ENCODE results near the gene HNRNPC.
"Not testable (repeated sequence)": the region's sequence is repeated elsewhere in the genome, so short reads cannot be mapped to it uniquely, and the experiment has no call there.

Gene HNRNPC

DNA sequence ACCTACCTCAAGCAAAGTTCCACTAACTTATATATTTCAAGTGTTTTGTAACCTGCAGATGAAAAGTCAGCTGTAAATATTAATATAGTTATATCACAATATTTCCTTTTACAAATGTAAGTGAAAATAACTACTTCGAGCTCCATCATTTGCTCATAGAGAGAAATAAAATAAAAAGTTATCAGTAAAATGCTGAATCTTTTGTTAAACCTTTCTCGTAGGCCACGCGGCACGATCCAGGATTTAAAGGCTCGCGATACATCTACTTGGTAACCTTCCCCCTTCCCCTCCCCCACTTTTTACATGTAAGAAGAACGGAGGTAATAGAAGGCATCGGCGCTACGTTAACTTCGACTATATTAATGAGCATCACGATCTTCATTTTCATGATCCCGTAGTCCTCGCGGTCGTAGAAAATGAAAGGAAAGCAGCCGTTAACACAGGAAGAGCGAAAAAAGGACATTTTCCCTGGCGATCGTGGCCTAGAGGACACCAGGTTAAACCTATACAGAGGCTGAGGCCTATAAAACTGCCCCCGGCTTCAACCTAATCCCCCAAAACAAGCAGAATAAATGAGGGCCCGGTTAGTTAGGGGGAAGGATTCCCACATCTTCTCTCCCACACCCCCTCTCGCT lies 508 bp downstream of the HNRNPC start:
- DNase-seq (ENCODE audit: low read depth), result peak; percentile 75

DNA sequence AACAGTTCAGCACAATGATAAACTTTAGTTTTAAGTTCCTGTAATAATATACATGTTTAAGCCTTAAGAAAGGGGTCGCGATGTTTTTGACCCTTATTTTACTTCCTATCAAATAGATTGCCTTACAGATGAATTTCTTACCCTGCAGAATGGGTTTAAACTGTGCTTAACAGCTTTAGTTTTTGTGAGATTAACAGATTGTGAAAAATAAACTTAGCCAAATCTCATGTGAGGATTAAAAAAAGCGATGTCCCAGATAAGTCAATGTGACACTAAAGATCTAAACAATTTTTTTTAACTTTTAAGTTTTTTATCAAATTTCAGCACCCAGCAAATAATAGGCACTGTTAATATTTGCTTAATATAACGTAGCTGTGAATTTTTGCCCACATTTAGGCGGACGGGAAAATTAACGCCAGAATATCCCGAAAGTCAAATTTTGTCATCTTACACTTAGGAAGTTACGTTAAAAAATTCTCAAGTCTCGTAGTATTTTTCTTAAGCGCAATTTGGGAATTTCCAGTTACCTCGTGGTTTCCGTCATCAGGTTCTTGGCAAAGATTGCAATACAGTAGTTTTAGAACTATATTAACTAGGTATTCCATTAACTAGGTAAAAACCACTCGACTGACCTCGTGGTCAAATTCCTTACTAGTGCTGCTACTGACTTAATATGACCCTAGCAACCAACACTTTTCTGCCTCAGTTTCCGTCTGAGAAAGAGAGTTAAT lies 1.2 kb downstream of the HNRNPC start:
- peak; percentile 38 for DNase-seq (ENCODE audit: low read depth)

DNA sequence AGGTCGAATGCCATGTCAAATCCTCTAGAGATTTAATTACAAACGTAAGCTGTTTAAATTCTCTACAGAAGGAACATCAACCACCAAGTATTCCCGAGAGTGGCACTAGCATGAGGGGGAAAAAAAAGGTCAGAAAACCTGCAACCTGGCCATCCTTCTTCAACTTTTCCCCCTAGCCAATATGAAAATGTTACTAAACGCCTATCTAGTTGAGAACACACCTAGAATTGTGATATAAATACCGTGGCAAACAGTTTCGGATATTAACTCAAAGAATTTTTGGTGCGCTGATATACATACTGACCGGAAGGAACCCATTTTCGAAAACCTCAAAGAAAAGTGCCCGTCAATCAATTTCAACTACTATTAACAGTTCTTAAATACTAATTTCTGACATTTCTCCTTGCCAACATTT lies 1.8 kb downstream of the HNRNPC start:
- DNase-seq (ENCODE audit: low read depth), result peak; percentile 11

DNA sequence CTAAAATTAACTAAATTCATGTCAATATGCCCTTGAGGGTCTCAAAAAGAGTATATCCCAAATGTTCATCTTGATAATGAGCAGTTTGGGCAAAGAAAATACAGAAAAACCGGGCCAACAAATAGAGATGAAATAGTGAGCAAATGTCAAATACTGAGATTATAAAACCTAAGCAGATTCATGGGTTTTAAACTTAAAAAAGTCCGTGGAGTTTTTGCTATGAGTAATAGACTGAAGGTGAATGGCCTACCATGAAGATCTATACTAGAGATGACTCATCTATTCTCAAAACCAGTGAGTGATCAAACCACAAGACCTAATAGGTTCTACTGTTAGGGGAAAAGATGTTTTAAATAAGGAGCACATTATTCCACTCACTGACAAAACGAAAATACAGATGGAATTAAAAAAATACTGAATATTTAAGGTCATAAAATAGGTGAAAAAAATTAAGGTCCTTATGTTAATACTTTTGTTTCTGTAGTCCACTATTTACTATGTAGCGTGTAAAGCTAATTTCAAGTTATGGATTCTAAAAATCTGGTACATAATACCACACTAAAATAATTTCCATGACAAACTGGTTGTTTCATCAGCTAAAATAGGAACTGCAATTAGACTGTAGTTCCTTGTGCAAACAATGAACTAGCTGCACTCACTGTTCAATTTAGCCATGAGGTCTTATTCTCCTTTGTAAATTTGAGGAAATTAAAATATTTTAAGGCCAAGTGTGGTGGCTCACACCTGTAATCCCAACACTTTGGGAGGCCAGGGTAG lies 5.0 kb downstream of the HNRNPC start:
- peak; percentile 61 for DNase-seq (ENCODE audit: low read depth)

DNA sequence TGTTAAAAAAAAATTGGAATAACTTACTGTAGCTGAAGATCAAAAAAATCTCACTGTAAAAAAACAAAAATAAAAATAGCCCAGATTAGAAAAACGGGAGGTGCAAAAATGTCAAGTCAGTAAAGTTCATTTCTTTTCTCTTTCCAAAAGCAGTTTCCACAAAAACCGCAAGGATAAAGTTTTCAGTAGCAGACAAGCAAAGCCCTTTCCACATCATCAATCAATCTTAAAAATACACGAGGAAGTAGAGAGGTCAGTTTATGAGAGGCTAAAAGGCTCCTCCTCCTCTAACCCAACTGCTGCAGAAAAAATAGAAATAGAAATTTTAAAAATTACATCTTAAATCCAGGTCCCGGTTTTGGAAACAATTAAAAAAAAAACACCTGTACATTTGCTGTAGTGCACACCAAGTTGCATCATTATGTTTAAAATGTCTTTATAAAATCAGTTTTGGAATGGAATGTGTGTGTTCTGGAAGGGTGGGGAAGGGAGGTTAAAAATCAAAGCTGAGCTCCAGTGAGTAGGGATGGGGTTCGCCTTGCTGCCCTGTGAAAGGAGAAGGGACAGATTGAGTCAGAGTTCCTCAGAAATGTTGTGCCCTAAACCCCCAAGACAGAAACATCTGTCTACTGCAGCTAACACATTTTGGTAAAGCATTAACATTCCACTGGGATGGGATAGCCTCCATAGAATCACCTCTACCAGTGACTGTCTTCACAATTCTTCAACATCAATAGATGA lies 5.8 kb downstream of the HNRNPC start:
- DNase-seq (ENCODE audit: low read depth), result peak; percentile 83

DNA sequence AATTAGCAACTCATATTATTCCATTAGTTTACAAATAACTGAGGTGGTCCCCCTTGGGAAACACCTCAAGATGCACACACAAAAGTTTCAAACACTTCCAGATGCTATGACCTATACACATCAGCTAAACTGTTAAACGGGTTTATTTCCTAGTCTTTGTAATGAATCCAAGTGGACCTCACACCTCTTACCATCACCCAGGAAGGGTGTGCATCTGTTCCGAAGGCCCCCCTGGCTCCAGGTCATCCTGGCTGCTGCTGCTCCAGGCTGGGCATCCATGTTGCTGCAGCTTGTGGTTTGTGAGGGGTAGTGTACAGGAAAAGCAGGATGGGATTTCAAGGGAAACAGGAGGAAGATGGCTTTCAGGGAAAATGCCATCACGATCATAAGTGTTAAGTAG lies 6.8 kb downstream of the HNRNPC start:
- no peak for DNase-seq (ENCODE audit: low read depth)

DNA sequence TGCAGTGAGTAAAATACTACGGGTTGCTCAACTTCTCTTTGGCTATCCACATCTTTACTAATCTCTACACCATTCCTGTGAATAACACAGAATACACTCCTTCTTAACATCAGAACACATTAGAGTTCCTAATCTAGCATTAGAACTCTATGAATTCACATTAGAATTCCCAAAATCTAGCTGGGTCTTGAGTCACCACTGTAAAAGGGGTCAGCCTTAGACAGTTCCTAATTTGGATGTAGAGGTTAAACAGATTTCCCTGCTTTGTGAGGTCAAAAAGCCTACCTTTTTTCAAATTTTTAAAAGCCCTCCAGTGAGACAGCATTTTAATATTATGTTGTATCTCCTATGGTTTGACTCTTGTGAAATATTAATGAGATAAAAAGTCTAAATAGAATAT lies 7.4 kb downstream of the HNRNPC start:
- no peak for DNase-seq (ENCODE audit: low read depth)

DNA sequence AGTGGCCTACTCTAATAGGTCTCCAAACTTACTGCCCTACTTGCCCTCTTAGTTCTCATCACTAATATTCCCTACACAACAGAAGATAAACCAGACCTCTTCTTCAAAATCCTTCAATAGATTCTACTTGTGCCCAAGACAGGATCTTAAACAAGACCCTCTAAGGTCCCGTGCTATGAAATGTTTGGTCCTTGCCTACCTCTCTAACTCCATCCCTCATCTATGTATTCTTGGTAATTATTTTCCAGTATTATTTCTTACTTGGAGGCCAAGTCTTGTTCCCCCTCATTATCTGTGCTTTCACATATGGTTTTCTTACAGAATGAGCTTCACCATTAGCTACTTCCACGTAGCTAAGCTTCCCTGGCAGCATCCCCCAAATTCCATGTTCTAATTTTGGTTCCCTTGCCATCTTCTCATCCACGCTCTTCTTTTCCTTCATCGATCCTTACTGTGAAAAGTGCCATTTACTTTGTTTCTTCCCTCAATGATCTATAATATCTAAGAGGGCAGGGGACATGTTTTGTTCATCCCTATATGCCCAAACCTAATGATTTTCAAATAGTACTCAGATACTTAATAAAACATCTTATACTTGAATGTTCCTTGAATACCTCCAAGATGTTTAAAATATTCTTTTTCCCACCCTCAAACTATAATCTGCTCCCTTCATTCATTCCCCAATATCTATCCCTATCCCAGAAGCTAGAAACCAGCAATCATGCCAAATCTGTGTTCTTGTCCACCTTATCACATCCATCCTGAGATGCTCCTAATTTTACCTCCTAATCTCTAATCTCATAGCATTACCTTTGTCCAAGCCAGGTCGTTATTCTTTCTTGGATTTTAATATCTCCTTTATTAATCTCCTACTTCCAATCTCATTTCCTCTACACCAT lies 10.1 kb downstream of the HNRNPC start:
- no peak for DNase-seq (ENCODE audit: low read depth)

DNA sequence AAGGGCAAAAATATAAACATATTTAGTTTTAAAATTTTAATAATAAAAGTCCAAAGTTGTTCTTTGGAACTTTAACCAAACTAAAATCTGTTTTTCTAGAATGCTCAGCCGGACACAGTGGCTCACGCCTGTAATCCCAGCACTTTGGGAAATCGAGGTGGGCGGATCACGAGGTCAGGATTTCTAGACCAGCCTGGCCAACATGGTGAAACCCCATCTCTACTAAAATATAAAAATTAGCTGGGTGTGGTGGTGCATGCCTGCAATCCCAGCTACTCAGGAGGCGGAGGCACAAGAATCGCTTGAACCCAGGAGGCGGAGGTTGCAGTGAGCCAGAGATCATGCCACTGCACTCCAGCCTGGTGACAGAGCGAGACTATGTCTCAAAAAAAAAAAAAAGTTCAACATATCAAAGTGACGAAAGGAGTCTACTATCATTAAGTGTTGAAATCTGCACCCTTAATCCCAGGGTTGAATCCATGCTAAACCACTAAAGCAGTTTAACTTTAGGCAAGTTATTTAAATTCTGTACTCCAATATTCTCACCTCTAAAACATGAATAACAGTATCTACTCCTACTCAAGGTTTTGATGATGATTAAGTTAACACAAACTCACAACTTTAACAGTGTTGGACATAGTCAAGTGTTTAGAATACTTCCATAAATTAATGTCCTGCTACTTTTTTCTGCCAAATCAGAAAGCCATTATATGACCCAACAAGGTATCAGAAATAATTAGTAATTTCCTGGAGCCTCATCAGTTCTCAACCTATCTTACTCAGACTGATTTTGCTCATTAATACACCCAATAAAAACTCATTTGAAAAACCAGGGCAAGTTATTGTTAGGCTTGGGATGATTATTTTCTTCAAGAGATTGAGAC lies 11.0 kb downstream of the HNRNPC start:
- peak; percentile 33 for DNase-seq (ENCODE audit: low read depth)

- DNase-seq (ENCODE audit: low read depth), result peak; percentile 35
Measured at GRCh38 chr14:21257394-21257909, 11.8 kb downstream of the HNRNPC start.

DNA sequence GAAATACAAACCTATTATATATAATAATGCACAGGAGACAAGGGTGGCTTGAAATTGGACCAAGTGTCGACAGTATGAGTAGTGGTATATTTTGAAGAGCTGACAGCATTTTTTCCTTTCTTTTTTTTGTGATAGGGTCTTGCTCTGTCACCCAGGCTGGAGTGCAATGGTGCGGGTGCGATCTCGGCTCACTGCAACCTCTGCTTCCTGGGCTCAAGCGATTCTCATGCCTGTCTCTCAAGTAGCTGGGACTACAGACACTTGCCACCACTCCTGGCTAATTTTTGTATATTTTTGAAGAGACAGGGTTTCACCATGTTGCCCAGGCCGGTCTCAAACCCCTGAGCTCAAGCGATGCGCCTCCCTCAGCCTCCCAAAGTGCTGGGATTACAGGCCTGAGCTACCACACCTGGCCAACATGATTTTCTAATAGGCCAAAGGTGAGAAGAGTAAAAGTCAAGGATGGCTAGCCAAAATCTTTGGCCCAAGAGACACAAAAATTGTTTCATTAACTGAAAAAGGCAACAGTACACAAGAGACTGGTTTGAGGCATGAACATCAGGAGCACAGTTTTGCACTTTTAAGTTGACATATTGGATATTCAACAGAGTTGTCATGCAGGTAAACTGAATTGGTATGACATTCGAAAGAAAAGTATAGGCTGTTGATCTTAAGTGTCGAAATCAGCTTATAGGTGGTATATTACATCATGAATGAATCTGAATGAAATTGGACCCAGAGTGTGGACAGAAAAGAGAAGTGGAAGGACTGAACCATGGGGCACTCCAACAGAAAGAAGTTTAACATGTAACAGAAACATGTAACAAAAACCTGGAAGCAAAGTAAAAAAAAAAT lies 12.5 kb downstream of the HNRNPC start:
- DNase-seq (ENCODE audit: low read depth), result no peak

DNA sequence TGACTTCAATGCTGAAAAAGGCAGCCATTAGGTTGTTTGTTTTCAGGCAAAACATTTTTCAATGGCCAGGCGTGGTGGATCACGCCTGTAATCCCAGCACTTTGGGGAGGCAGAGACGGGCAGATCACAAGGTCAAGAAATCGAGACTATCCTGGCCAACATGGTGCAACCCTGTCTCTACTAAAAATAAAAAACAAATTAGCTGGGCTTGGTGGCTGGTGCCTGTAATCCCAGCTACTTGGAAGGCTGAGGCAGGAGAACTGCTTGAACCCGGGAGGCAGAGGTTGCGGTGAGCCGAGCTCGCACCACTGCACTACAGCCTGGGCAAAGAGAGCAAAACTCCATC lies 13.2 kb downstream of the HNRNPC start:
- DNase-seq (ENCODE audit: low read depth), result not testable (repeated sequence)

GRCh38 chr14:21255385-21256101 lies 13.7 kb downstream of the HNRNPC start:
- DNase-seq (ENCODE audit: low read depth), result no peak

- DNase-seq (ENCODE audit: low read depth), result no peak
Measured at GRCh38 chr14:21252149-21252548, 17.1 kb downstream of the HNRNPC start.

DNA sequence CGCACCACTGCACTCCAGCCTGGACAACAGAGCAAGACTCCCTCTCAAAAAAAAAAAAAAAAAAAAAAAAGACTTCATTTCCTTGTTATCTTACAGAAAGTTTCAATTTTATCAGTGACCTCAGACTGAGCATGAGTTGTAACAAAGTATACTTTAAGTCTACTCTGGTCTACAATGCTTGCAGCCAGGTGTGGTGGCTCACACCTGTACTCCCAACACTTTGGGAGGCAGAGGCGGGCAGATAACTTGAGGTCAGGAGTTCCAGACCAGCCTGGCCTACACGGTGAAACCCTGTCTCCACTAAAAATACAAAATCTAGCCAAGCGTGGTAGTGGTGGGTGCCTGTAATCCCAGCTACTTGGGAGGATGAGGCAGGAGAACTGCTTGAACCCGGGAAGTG lies 18.0 kb downstream of the HNRNPC start:
- no peak for DNase-seq (ENCODE audit: low read depth)

GRCh38 chr14:21248739-21249411 lies 20.4 kb downstream of the HNRNPC start:
- DNase-seq (ENCODE audit: low read depth), result peak; percentile 64

GRCh38 chr14:21248338-21248737 lies 20.9 kb downstream of the HNRNPC start:
- DNase-seq (ENCODE audit: low read depth), result no peak

- no peak for DNase-seq (ENCODE audit: low read depth)
Measured at GRCh38 chr14:21245813-21246212, 23.4 kb downstream of the HNRNPC start.

Measured in amniotic epithelial cell (primary cell).